ENCODE measurements around the gene DCTD.

DCTD gene

GRCh38 chr4:182917182-182918043 lies at the start of gene DCTD:
Gene DCTD, minus strand, starts transcription at chr4:182917386. Its CDS starts 1,818 bp downstream, at chr4:182915568.
- peak; percentile 73 for DNase-seq
- in situ Hi-C loops (cut with MboI; ENCODE audit: low pct_unique_long_range_greater_than_20kb, low sequenced_read_pairs): no loop called here

- in situ Hi-C loops (cut with MboI; ENCODE audit: low pct_unique_long_range_greater_than_20kb, low sequenced_read_pairs): no loop called here
- DNase-seq: no peak
Observed at GRCh38 chr4:182960746-182961145, 43.6 kb upstream of the DCTD start.

GRCh38 chr4:182960228-182960627 lies 43.0 kb upstream of the DCTD start:
- in situ Hi-C loops (cut with MboI; ENCODE audit: low pct_unique_long_range_greater_than_20kb, low sequenced_read_pairs): no loop called here
- no peak for DNase-seq

- no peak for DNase-seq
- in situ Hi-C loops (cut with MboI; ENCODE audit: low pct_unique_long_range_greater_than_20kb, low sequenced_read_pairs): no loop called here
Observed at GRCh38 chr4:182955411-182955810, 38.2 kb upstream of the DCTD start.

GRCh38 chr4:182944484-182945213 lies 27.5 kb upstream of the DCTD start:
- in situ Hi-C loops (cut with MboI; ENCODE audit: low pct_unique_long_range_greater_than_20kb, low sequenced_read_pairs): loop anchor here (25.0 kb wide), 1 partner anchor 318 kb away; no protein-coding TSS in a partner anchor
- no peak for DNase-seq

GRCh38 chr4:182939680-182940079 lies 22.5 kb upstream of the DCTD start:
- in situ Hi-C loops (cut with MboI; ENCODE audit: low pct_unique_long_range_greater_than_20kb, low sequenced_read_pairs): loop anchor here (25.0 kb wide), 1 partner anchor 323 kb away; no protein-coding TSS in a partner anchor
- DNase-seq: no peak

GRCh38 chr4:182938205-182938645 lies 21.0 kb upstream of the DCTD start:
- DNase-seq: peak; percentile 76
- in situ Hi-C loops (cut with MboI; ENCODE audit: low pct_unique_long_range_greater_than_20kb, low sequenced_read_pairs): loop anchor here (25.0 kb wide), 1 partner anchor 324 kb away; no protein-coding TSS in a partner anchor

- no peak for DNase-seq
- in situ Hi-C loops (cut with MboI; ENCODE audit: low pct_unique_long_range_greater_than_20kb, low sequenced_read_pairs): loop anchor here (25.0 kb wide), 1 partner anchor 325 kb away; no protein-coding TSS in a partner anchor
Observed at GRCh38 chr4:182937268-182938204, 20.4 kb upstream of the DCTD start.

- no peak for DNase-seq
- in situ Hi-C loops (cut with MboI; ENCODE audit: low pct_unique_long_range_greater_than_20kb, low sequenced_read_pairs): loop anchor here (25.0 kb wide), 1 partner anchor 330 kb away; no protein-coding TSS in a partner anchor
Observed at GRCh38 chr4:182932651-182933050, 15.5 kb upstream of the DCTD start.

- in situ Hi-C loops (cut with MboI; ENCODE audit: low pct_unique_long_range_greater_than_20kb, low sequenced_read_pairs): loop anchor here (25.0 kb wide), 1 partner anchor 330 kb away; no protein-coding TSS in a partner anchor
- no peak for DNase-seq
Observed at GRCh38 chr4:182931691-182932345, 14.6 kb upstream of the DCTD start.

- in situ Hi-C loops (cut with MboI; ENCODE audit: low pct_unique_long_range_greater_than_20kb, low sequenced_read_pairs): loop anchor here (25.0 kb wide), 1 partner anchor 331 kb away; no protein-coding TSS in a partner anchor
Observed at GRCh38 chr4:182930889-182931288, 13.7 kb upstream of the DCTD start.

GRCh38 chr4:182929296-182929695 lies 12.1 kb upstream of the DCTD start:
- in situ Hi-C loops (cut with MboI; ENCODE audit: low pct_unique_long_range_greater_than_20kb, low sequenced_read_pairs): loop anchor here (25.0 kb wide), 1 partner anchor 333 kb away; no protein-coding TSS in a partner anchor
- DNase-seq: no peak

More at GRCh38 chr4:182930889-182931288, 13.7 kb upstream of the DCTD start:
- no peak for DNase-seq

- DNase-seq: peak; percentile 29
- in situ Hi-C loops (cut with MboI; ENCODE audit: low pct_unique_long_range_greater_than_20kb, low sequenced_read_pairs): loop anchor here (25.0 kb wide), 1 partner anchor 334 kb away; no protein-coding TSS in a partner anchor
Observed at GRCh38 chr4:182928061-182928460, 10.9 kb upstream of the DCTD start.

- no peak for DNase-seq
- in situ Hi-C loops (cut with MboI; ENCODE audit: low pct_unique_long_range_greater_than_20kb, low sequenced_read_pairs): loop anchor here (25.0 kb wide), 1 partner anchor 335 kb away; no protein-coding TSS in a partner anchor
Observed at GRCh38 chr4:182927505-182927904, 10.3 kb upstream of the DCTD start.

- in situ Hi-C loops (cut with MboI; ENCODE audit: low pct_unique_long_range_greater_than_20kb, low sequenced_read_pairs): loop anchor here (25.0 kb wide), 1 partner anchor 336 kb away; no protein-coding TSS in a partner anchor
- no peak for DNase-seq
Observed at GRCh38 chr4:182925855-182926254, 8.7 kb upstream of the DCTD start.

GRCh38 chr4:182925298-182925757 lies 8.1 kb upstream of the DCTD start:
- in situ Hi-C loops (cut with MboI; ENCODE audit: low pct_unique_long_range_greater_than_20kb, low sequenced_read_pairs): loop anchor here (25.0 kb wide), 1 partner anchor 337 kb away; no protein-coding TSS in a partner anchor
- peak; percentile 89 for DNase-seq

GRCh38 chr4:182924497-182924896 lies 7.3 kb upstream of the DCTD start:
- in situ Hi-C loops (cut with MboI; ENCODE audit: low pct_unique_long_range_greater_than_20kb, low sequenced_read_pairs): no loop called here
- DNase-seq: no peak
